ENCODE measurements around the gene SMIM44. TPM values are rescaled to one million over a fixed set of nuclear protein-coding genes. Genes with fewer than 3 reads are reported as not detected.

SMIM44 gene
- polyA plus RNA-seq, 1 donor (not counting 4 experiments of a cell fraction or from before 2014, with no cell fraction given), result not detected

DNA sequence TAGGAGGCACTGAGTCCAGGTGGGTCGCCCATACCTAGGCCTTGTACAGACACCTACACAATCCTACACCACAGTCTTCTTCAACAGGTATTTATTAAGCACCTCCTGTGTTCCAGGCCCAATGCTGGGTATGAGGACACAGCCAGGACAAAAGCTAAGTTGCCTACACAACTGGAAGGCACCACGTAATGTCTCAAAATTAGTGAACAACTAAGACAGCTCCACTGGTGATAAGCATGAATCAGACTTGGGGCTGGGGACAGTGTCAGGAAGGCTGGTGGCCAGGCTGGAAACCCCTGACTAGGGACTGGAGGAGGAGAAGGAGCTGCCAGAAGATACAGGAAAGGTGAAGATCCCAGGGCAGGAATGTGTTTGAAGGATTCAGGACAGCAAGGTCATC lies 5.3 kb downstream of the SMIM44 start:
- Histone ChIP-seq H3K9me1 (ENCODE audit: control insufficient read depth, extremely low read depth, insufficient read depth, low read length) (no peaks in the 10 kb centered on the region), H3K36me3 (ENCODE audit: control insufficient read depth in 2 of 2, extremely low read depth in 1 of 2, insufficient read depth in 2 of 2, low read length in 2 of 2) (no peaks in the 10 kb centered on the region), H3K9me3 (ENCODE audit: control insufficient read depth, low read depth, low read length) (no peaks in the 10 kb centered on the region), H3K27ac (ENCODE audit: control insufficient read depth, insufficient read depth, low read length) (no peak overlapping the region), H3K4me3 (ENCODE audit: control insufficient read depth in 2 of 3, extremely low read depth in 1 of 3, insufficient read depth in 2 of 3, low read depth in 1 of 3, low read length in 3 of 3) (no peak overlapping the region), H3K27me3 (ENCODE audit: control insufficient read depth, extremely low read depth, insufficient read depth, low read length) (peaks cover 29% of the 10 kb centered on the region), H3K4me1 (ENCODE audit: control insufficient read depth, extremely low read depth, insufficient read depth, low read length) (no peaks in the 10 kb centered on the region), H3K4me2 (ENCODE audit: control insufficient read depth, extremely low read depth, insufficient read depth, low read depth, low read length) (no peak overlapping the region), H2AFZ (ENCODE audit: control insufficient read depth, low read length) (no peak overlapping the region), H3K9ac (ENCODE audit: control insufficient read depth, extremely low read depth, insufficient read depth, low read length) (no peak overlapping the region), H3K79me2 (ENCODE audit: control insufficient read depth, insufficient read depth, low read length) (no peaks in the 10 kb centered on the region), H4K20me1 (ENCODE audit: control insufficient read depth, extremely low read depth, insufficient read depth, low read length) (peaks cover 3% of the 10 kb centered on the region)
- dilution Hi-C loops (cut with MboI; ENCODE audit: extremely low pct_ligation_motif_present, low sequenced_read_pairs), result no loop called here
- no peak for DNase-seq (ENCODE audit: low read depth, low spot score)
- TF ChIP-seq EZH2 (IDR thresholded peaks at IDR 0.05; ENCODE audit: low read length), result no peak
- TF ChIP-seq, protein P1, sequence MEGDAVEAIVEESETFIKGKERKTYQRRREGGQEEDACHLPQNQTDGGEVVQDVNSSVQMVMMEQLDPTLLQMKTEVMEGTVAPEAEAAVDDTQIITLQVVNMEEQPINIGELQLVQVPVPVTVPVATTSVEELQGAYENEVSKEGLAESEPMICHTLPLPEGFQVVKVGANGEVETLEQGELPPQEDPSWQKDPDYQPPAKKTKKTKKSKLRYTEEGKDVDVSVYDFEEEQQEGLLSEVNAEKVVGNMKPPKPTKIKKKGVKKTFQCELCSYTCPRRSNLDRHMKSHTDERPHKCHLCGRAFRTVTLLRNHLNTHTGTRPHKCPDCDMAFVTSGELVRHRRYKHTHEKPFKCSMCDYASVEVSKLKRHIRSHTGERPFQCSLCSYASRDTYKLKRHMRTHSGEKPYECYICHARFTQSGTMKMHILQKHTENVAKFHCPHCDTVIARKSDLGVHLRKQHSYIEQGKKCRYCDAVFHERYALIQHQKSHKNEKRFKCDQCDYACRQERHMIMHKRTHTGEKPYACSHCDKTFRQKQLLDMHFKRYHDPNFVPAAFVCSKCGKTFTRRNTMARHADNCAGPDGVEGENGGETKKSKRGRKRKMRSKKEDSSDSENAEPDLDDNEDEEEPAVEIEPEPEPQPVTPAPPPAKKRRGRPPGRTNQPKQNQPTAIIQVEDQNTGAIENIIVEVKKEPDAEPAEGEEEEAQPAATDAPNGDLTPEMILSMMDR (optimal IDR thresholded peaks at IDR 0.05 in 1 of 3, IDR thresholded peaks at IDR 0.05 in 1 of 3, conservative IDR thresholded peaks at IDR 0.05 in 1 of 3; ENCODE audit: extremely low read depth in 1 of 3, insufficient read depth in 2 of 3, low read length in 3 of 3), result no peak
- FAIRE-seq, result no peak

DNA sequence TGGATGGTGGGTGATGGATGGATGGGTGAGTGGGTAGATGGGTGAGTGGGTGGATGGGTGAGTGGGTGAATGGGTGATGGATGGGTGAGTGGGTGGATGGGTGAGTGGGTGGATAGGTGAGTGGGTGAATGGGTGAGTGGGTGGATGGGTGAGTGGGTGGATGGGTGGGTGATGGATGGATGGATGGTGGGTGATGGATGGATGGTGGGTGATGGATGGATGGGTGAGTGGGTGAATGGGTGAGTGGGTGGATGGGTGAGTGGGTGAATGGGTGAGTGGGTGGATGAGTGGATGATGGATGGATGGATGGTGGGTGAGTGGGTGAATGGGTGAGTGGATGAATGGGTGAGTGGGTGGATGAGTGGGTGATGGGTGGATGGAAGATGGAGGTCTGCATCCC lies 5.7 kb downstream of the SMIM44 start:
- no peaks in the 10 kb centered on the region for H3K36me3 ChIP-seq (ENCODE audit: control insufficient read depth in 2 of 2, extremely low read depth in 1 of 2, insufficient read depth in 2 of 2, low read length in 2 of 2)
- H3K27ac ChIP-seq (ENCODE audit: control insufficient read depth, insufficient read depth, low read length), result no peak overlapping the region
- no peaks in the 10 kb centered on the region for H3K4me1 ChIP-seq (ENCODE audit: control insufficient read depth, extremely low read depth, insufficient read depth, low read length)
- no peak overlapping the region for H3K4me2 ChIP-seq (ENCODE audit: control insufficient read depth, extremely low read depth, insufficient read depth, low read depth, low read length)
- FAIRE-seq (no peak), DNase-seq (ENCODE audit: low read depth, low spot score) (no peak)
- H3K4me3 ChIP-seq (ENCODE audit: control insufficient read depth in 2 of 3, extremely low read depth in 1 of 3, insufficient read depth in 2 of 3, low read depth in 1 of 3, low read length in 3 of 3), result no peak overlapping the region
- no peaks in the 10 kb centered on the region for H3K9me3 ChIP-seq (ENCODE audit: control insufficient read depth, low read depth, low read length)
- dilution Hi-C loops (cut with MboI; ENCODE audit: extremely low pct_ligation_motif_present, low sequenced_read_pairs), result no loop called here
- peaks cover 3% of the 10 kb centered on the region for H4K20me1 ChIP-seq (ENCODE audit: control insufficient read depth, extremely low read depth, insufficient read depth, low read length)
- H3K79me2 ChIP-seq (ENCODE audit: control insufficient read depth, insufficient read depth, low read length), result no peaks in the 10 kb centered on the region
- no peaks in the 10 kb centered on the region for H3K9me1 ChIP-seq (ENCODE audit: control insufficient read depth, extremely low read depth, insufficient read depth, low read length)
- no peak overlapping the region for H3K9ac ChIP-seq (ENCODE audit: control insufficient read depth, extremely low read depth, insufficient read depth, low read length)
- TF ChIP-seq, protein P1 (optimal IDR thresholded peaks at IDR 0.05 in 1 of 3, IDR thresholded peaks at IDR 0.05 in 1 of 3, conservative IDR thresholded peaks at IDR 0.05 in 1 of 3; ENCODE audit: extremely low read depth in 1 of 3, insufficient read depth in 2 of 3, low read length in 3 of 3), result no peak
- no peak for TF ChIP-seq EZH2 (IDR thresholded peaks at IDR 0.05; ENCODE audit: low read length)
- H2AFZ ChIP-seq (ENCODE audit: control insufficient read depth, low read length), result no peak overlapping the region
- H3K27me3 ChIP-seq (ENCODE audit: control insufficient read depth, extremely low read depth, insufficient read depth, low read length), result peaks cover 28% of the 10 kb centered on the region
